Suprapubic skin (tissue), 4 donors: ENCODE data around the gene EPN1. TPM values are rescaled to one million over a fixed set of nuclear protein-coding genes. Genes with fewer than 3 reads are reported as not detected.

Source experiments
- DNase-seq, 2 donors: peaks; one replicate each; pipeline ENCODE4 v3.0.0-alpha.2; 2019; ENCODE audit warnings: low spot score in 2 of 2
- H3K27ac ChIP-seq: fragments of 200-600 bp; sonication (generic); one replicate; pipeline ENCODE4 v1.5.1; 2019
- H3K27me3 ChIP-seq: fragments of 200-600 bp; sonication (generic); one replicate; pipeline ENCODE4 v1.5.1; 2019
- H3K36me3 ChIP-seq: fragments of 200-600 bp; sonication (generic); one replicate; pipeline ENCODE4 v1.5.1; 2019
- H3K4me1 ChIP-seq: fragments of 200-600 bp; sonication (generic); one replicate; pipeline ENCODE4 v1.5.1; 2019
- H3K4me3 ChIP-seq: fragments of 200-600 bp; sonication (generic); one replicate; pipeline ENCODE4 v1.5.1; 2019; ENCODE audit warnings: mild to moderate bottlenecking
- H3K9me3 ChIP-seq: fragments of 200-600 bp; sonication (generic); one replicate; pipeline ENCODE4 v1.5.1; 2019
- CTCF ChIP-seq, 2 donors: fragments of 200-600 bp in 1 of 2; fragments of 450-650 bp in 1 of 2; sonication (generic) in 1 of 2; IDR thresholded peaks; one replicate each; pipeline ENCODE4 v1.5.1; 2016 to 2019; ENCODE audit warnings: antibody characterized with exemption in 2 of 2, mild to moderate bottlenecking in 1 of 2, moderate library complexity in 1 of 2
- EP300 ChIP-seq: sonication (generic); formaldehyde crosslinking; IDR thresholded peaks from one replicate; pipeline ENCODE4 v1.6.1; 2017; ENCODE audit warnings: antibody characterized with exemption
- POLR2A ChIP-seq, 2 donors: fragments of 450-650 bp; IDR thresholded peaks; one replicate each; pipeline ENCODE4 v1.6.1; 2017; ENCODE audit warnings: antibody characterized with exemption in 2 of 2, mild to moderate bottlenecking in 2 of 2, moderate library complexity in 2 of 2
- POLR2AphosphoS5 ChIP-seq, 3 donors: sonication (generic); formaldehyde crosslinking; IDR thresholded peaks; one replicate each; pipeline ENCODE4 v1.6.1; 2017; ENCODE audit warnings: antibody characterized with exemption in 3 of 3
- WGBS: methylation state at CpG from one replicate; pipeline ENCODE4 v1.1.5; 2018; 5-methylcytosine and 5-hydroxymethylcytosine counted together
- total RNA-seq, 4 donors: library from RNA; depleted of rRNA; stranded (reverse); fragments of >200 nt; gene quantifications; one replicate each; pipeline ENCODE4 v1.1.0, GENCODE V29; 2016

Gene EPN1
- total RNA-seq, 4 donors from 2014 or later: 80.1 to 104 (median 82.9) TPM

DNA sequence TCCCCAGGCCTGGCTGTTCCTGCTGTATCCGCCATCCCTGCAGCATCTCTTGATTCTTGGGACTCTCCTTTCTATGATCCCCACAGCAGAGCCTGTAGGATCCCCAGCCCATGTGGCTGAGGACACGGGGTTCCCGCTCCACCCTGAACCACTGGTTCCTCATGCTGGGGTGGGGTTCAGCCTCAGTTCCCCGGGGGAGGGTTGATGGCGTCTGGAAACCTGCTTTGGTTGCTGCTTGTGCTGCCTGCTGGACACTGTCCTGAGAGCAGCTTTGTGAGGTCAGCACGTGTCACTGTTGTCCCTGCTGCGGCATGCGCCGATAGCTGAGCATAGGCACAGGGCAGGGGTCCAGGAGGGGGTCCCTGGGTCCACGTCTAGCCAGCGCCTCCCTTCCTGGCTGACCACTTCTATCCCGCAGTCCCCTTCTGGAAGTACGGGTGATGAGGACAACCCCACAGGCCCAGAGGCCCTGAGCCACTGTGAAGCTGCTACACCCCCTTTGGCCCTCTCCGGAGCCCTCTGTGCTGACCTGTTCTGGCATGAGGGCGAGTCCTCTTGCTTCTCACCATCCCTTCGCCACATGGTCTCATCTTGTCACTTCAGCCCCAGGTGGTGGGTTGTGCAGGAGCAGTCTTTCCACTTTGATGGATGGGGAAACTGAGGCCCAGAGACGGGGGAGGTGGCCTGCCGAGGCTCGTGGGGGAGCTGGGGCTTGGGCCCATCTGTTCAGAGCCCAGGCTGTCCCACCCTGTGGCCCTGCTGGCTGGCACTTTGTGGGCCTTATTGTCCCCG, 5.5 kb downstream of the EPN1 start:
- Histone ChIP-seq H3K27me3 (no peaks in the 10 kb centered on the region), H3K4me1 (peaks cover 57% of the 10 kb centered on the region), H3K36me3 (peaks cover 67% of the 10 kb centered on the region), H3K27ac (no peak overlapping the region), H3K4me3 (no peak overlapping the region), H3K9me3 (no peaks in the 10 kb centered on the region)
- WGBS: 91% methylated on average over 10 of the region's 20 CpGs
- TF ChIP-seq EP300 (no peak), POLR2AphosphoS5 (IDR thresholded peaks at IDR 0.05) (no peak), POLR2A (IDR thresholded peaks at IDR 0.05) (no peak), CTCF (IDR thresholded peaks at IDR 0.05) (no peak)
- DNase-seq: no peak

DNA sequence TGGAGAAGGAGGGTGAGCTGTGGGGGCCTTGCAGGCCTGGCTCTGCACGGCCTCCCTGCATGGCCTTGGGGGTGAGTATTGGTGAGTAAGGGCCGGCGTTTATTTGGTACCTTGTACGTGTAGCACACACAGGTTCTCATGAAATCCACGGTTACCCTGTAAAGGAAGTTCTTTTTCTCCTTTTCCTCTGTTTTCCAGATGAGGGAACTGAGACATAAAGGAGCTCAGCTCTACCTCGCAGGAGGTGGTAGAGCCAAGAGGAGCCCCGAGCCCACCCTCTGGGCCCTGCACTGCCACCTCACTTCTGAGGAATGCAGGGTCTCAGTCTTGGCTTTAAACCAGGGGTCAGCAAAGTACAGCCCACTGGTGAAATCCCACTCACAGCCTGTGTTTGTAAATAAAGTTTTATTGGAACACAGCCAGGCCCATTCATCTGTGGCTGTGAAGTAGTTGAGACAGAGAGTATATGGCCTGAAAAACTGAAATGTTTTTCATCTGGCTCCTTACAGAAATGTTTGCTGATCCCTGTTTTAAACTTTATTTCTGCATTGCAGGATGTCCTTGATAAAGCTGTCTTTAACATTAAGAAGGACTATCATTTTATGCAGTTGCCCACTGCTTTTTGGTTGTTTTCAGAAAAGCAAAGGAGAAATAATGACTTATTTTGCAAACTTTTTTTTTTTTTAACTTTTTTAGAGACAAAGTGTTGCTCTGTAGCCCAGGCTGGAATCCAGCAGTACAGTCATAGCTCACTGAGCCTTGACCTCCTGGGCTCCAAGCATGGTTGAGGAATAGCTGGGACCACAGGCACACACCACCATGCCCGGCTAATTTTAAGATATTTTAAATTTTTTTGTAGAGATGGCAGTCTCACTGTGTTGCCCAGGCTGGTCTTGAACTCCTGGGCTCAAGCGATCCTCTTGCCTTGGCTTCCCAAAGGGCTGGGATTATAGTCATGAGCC, 6.4 kb downstream of the EPN1 start:
- Histone ChIP-seq H3K4me1 (peaks cover 48% of the 10 kb centered on the region), H3K36me3 (peaks cover 76% of the 10 kb centered on the region), H3K27ac (no peak overlapping the region), H3K4me3 (no peak overlapping the region), H3K9me3 (no peaks in the 10 kb centered on the region), H3K27me3 (no peaks in the 10 kb centered on the region)
- 85% methylated on average over 9 of the region's 9 CpGs for WGBS
- no peak for DNase-seq
- no peak for TF ChIP-seq POLR2AphosphoS5 (IDR thresholded peaks at IDR 0.05)
- TF ChIP-seq POLR2A (IDR thresholded peaks at IDR 0.05): no peak
- TF ChIP-seq CTCF (IDR thresholded peaks at IDR 0.05): no peak
- TF ChIP-seq EP300: no peak

- no peak for DNase-seq
- Histone ChIP-seq H3K27ac (no peak overlapping the region), H3K36me3 (peaks cover 86% of the 10 kb centered on the region), H3K9me3 (no peaks in the 10 kb centered on the region), H3K27me3 (no peaks in the 10 kb centered on the region), H3K4me3 (no peak overlapping the region), H3K4me1 (peaks cover 30% of the 10 kb centered on the region)
- WGBS: 85% methylated on average over 22 of the region's 22 CpGs
- TF ChIP-seq EP300 (no peak), CTCF (IDR thresholded peaks at IDR 0.05) (no peak), POLR2A (IDR thresholded peaks at IDR 0.05) (no peak), POLR2AphosphoS5 (IDR thresholded peaks at IDR 0.05) (no peak)
These were observed 8.6 kb downstream of the EPN1 start for GRCh38 chr19:55683449-55684261.

- Histone ChIP-seq H3K4me3 (no peak overlapping the region), H3K36me3 (peaks cover 86% of the 10 kb centered on the region), H3K27me3 (no peaks in the 10 kb centered on the region), H3K9me3 (no peaks in the 10 kb centered on the region), H3K4me1 (peaks cover 15% of the 10 kb centered on the region), H3K27ac (no peak overlapping the region)
- WGBS: 94% methylated on average over 50 of the region's 60 CpGs
- DNase-seq: no peak
- TF ChIP-seq POLR2AphosphoS5 (IDR thresholded peaks at IDR 0.05): no peak
These were observed 10.1 kb downstream of the EPN1 start for GRCh38 chr19:55684946-55685681.

DNA sequence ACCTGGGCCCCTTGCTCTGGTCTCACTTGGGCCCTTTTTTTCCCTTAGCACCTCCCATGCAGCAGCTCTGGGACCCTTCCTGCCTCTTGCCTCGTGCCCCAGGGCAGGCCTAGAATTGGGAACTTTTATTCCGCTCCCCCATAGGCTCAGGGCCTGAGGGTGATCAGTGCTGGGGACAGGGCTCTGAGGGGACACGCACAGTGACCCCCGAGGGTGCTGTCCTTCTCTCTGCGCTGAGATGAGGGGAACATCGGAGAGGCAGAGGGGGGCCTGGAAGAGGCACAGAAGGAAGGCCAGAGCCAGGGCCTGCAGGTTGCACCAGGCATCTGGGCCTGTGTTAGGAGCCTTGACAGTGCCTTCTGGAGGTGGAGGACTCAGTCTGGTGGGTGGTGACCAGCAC, 10.8 kb downstream of the EPN1 start:
- H3K4me3 ChIP-seq: no peak overlapping the region
- H3K9me3 ChIP-seq: no peaks in the 10 kb centered on the region
- peaks cover 9% of the 10 kb centered on the region for H3K4me1 ChIP-seq
- no peak overlapping the region for H3K27ac ChIP-seq
- no peak for TF ChIP-seq POLR2AphosphoS5 (IDR thresholded peaks at IDR 0.05)
- TF ChIP-seq CTCF (IDR thresholded peaks at IDR 0.05): no peak
- no peak for TF ChIP-seq POLR2A (IDR thresholded peaks at IDR 0.05)
- no peak for TF ChIP-seq EP300
- H3K36me3 ChIP-seq: peaks cover 86% of the 10 kb centered on the region
- H3K27me3 ChIP-seq: no peaks in the 10 kb centered on the region
- 95% methylated on average over 6 of the region's 6 CpGs for WGBS
- DNase-seq: no peak
